Hepatocyte (in vitro differentiated cells): ENCODE results near the gene HERC4. TPM values are rescaled to one million over a fixed set of nuclear protein-coding genes. Genes with fewer than 3 reads are reported as not detected.

Experiments
- DNase-seq: peaks from one replicate; pipeline ENCODE4 v3.0.0-alpha.2; 2016; ENCODE audit warnings: low spot score
- H2AFZ ChIP-seq: fragments of 200-600 bp; sonication (generic); 2 replicates; pipeline ENCODE4 v1.6.0; 2016; ENCODE audit warnings: antibody characterized with exemption, mild to moderate bottlenecking
- H3K27ac ChIP-seq: fragments of 200-600 bp; sonication (generic); 2 replicates; pipeline ENCODE4 v1.5.1; 2016; ENCODE audit warnings: mild to moderate bottlenecking
- H3K27me3 ChIP-seq: fragments of 200-600 bp; sonication (generic); 2 replicates; pipeline ENCODE4 v1.6.1; 2016
- H3K36me3 ChIP-seq: fragments of 200-600 bp; sonication (generic); replicated peaks from 2 replicates; pipeline ENCODE4 v1.5.1; 2016; ENCODE audit warnings: low read depth; ENCODE audit not compliant: insufficient read depth
- H3K4me1 ChIP-seq: fragments of 200-600 bp; sonication (generic); 2 replicates; pipeline ENCODE4 v1.5.1; 2016; ENCODE audit warnings: mild to moderate bottlenecking, moderate library complexity; ENCODE audit not compliant: insufficient read depth
- H3K4me2 ChIP-seq: fragments of 200-600 bp; sonication (generic); 2 replicates; pipeline ENCODE4 v1.6.0; 2016
- H3K4me3 ChIP-seq: fragments of 200-600 bp; sonication (generic); 2 replicates; pipeline ENCODE4 v1.5.1; 2016; ENCODE audit warnings: mild to moderate bottlenecking
- H3K79me2 ChIP-seq: fragments of 200-600 bp; sonication (generic); 2 replicates; pipeline ENCODE4 v1.6.0; 2017; ENCODE audit warnings: mild to moderate bottlenecking
- H3K9me2 ChIP-seq: fragments of 200-600 bp; sonication (generic); replicated peaks from 2 replicates; pipeline ENCODE4 v1.6.0; 2017; ENCODE audit warnings: mild to moderate bottlenecking; ENCODE audit not compliant: insufficient read depth
- H3K9me3 ChIP-seq: fragments of 200-600 bp; sonication (generic); 2 replicates; pipeline ENCODE4 v1.5.1; 2016; ENCODE audit warnings: low read depth, mild to moderate bottlenecking
- H4K20me1 ChIP-seq: fragments of 200-600 bp; sonication (generic); 2 replicates; pipeline ENCODE4 v1.6.0; 2016; ENCODE audit warnings: mild to moderate bottlenecking; ENCODE audit not compliant: insufficient read depth, poor library complexity, severe bottlenecking
- EZH2 ChIP-seq: fragments of 200-600 bp; sonication (generic); IDR thresholded peaks from 2 replicates; pipeline ENCODE4 v1.6.1; 2016; ENCODE audit warnings: antibody characterized with exemption, mild to moderate bottlenecking, borderline replicate concordance
- EZH2phosphoT487 ChIP-seq: fragments of 200-600 bp; sonication (generic); IDR thresholded peaks from one replicate; pipeline ENCODE4 v1.6.1; 2018; ENCODE audit warnings: antibody characterized with exemption, mild to moderate bottlenecking, low read depth, moderate library complexity; ENCODE audit not compliant: unreplicated experiment, severe bottlenecking
- WGBS: methylation state at CpG from one replicate; pipeline ENCODE4 v1.1.6; 2016; ENCODE audit warnings: low lambda C conversion rate; ENCODE audit errors: missing lambda C conversion rate; 5-methylcytosine and 5-hydroxymethylcytosine counted together
- polyA plus RNA-seq: library from polyadenylated mRNA; unstranded; fragments of >200 nt; fragmentation: Nextera tagmentation; extraction: Ambion mirVana; gene quantifications from 2 replicates; pipeline ENCODE4 v1.2.1, GENCODE V29; 2016
- total RNA-seq: library from RNA; depleted of rRNA; stranded (reverse); fragments of >200 nt; gene quantifications from 2 replicates; pipeline ENCODE4 v1.2.3, GENCODE V29; 2014
- TF ChIP-seq, protein P1 (sequence below): fragments of 200-600 bp; sonication (generic); IDR thresholded peaks from 2 replicates; pipeline ENCODE4 v1.5.1; 2016; ENCODE audit warnings: antibody characterized with exemption, mild to moderate bottlenecking; ENCODE audit not compliant: poor library complexity

The HERC4 gene
- total and polyA plus RNA-seq, 2 experiments from 2014 or later = 23.3 to 54.0 TPM

DNA sequence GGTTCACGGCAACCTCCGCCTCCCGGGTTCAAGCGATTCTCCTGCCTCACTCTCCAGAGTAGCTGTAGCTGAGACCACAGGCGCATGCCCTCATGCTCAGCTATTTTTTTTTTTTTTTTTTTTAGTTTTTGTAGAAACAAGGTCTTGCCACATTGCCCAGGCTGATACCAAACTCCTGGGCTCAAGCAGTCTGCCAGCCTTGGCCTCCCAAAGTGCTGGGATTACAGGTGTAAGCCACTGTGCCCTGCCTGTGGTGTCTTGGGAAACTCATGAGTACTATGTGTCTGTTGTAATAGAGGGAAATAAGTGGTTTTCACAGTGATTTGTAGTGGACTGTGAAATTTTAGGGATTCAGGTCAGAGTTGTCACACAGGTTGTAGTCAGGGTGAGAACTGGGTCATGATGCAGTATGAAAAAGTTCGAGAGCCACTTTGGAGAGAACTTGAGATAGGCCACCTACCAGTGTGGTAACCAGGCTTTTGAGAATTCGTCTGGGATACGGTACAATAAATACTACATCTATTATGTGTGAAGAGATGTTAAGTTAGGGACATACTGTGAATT, 160.2 kb downstream of the HERC4 start:
- Histone ChIP-seq H4K20me1 (no peaks in the 10 kb centered on the region), H3K27me3 (no peaks in the 10 kb centered on the region), H3K27ac (no peak overlapping the region), H3K36me3 (no peaks in the 10 kb centered on the region), H2AFZ (no peak overlapping the region), H3K4me2 (no peak overlapping the region), H3K4me1 (no peaks in the 10 kb centered on the region), H3K9me2 (no peaks in the 10 kb centered on the region), H3K9me3 (no peaks in the 10 kb centered on the region), H3K4me3 (no peak overlapping the region), H3K79me2 (no peaks in the 10 kb centered on the region)
- TF ChIP-seq EZH2phosphoT487 (no peak), EZH2 (no peak)
- TF ChIP-seq, protein P1, sequence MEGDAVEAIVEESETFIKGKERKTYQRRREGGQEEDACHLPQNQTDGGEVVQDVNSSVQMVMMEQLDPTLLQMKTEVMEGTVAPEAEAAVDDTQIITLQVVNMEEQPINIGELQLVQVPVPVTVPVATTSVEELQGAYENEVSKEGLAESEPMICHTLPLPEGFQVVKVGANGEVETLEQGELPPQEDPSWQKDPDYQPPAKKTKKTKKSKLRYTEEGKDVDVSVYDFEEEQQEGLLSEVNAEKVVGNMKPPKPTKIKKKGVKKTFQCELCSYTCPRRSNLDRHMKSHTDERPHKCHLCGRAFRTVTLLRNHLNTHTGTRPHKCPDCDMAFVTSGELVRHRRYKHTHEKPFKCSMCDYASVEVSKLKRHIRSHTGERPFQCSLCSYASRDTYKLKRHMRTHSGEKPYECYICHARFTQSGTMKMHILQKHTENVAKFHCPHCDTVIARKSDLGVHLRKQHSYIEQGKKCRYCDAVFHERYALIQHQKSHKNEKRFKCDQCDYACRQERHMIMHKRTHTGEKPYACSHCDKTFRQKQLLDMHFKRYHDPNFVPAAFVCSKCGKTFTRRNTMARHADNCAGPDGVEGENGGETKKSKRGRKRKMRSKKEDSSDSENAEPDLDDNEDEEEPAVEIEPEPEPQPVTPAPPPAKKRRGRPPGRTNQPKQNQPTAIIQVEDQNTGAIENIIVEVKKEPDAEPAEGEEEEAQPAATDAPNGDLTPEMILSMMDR = no peak
- 94% methylated on average over 8 of the region's 8 CpGs for WGBS
- no peak for DNase-seq

- H3K27ac ChIP-seq = no peak overlapping the region
- no peaks in the 10 kb centered on the region for H3K9me2 ChIP-seq
- H3K36me3 ChIP-seq = no peaks in the 10 kb centered on the region
- no peak for DNase-seq
- no peaks in the 10 kb centered on the region for H3K9me3 ChIP-seq
- H3K4me3 ChIP-seq = no peak overlapping the region
- H3K4me2 ChIP-seq = no peak overlapping the region
- no peaks in the 10 kb centered on the region for H3K27me3 ChIP-seq
- no peaks in the 10 kb centered on the region for H3K79me2 ChIP-seq
- TF ChIP-seq EZH2 (no peak), EZH2phosphoT487 (no peak)
- TF ChIP-seq, protein P1 = no peak
- H3K4me1 ChIP-seq = no peaks in the 10 kb centered on the region
- no peaks in the 10 kb centered on the region for H4K20me1 ChIP-seq
- 100% methylated on average over 2 of the region's 2 CpGs for WGBS
- H2AFZ ChIP-seq = no peak overlapping the region
Observed at GRCh38 chr10:67912331-67912946, 162.6 kb downstream of the HERC4 start.

DNA sequence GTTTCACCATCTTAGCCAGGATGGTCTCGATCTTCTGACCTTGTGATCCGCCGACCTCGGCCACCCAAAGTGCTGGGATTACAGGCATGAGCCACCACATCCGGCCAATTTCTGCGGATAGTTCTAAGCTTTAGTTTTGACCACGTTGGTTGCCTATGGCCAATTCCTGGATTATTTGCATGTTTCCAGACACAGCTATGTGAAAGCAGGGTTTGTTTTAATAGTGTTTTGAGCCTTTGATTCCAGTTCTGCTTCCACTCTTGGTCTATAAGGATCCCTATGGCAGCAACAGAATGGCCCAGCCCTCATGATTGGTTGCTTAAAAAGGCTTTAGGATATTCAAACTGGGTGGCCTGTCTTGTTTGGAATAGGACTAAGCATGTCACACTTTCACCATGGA, 171.5 kb downstream of the HERC4 start:
- no peaks in the 10 kb centered on the region for H3K9me2 ChIP-seq
- H3K4me1 ChIP-seq = no peaks in the 10 kb centered on the region
- no peaks in the 10 kb centered on the region for H3K9me3 ChIP-seq
- H2AFZ ChIP-seq = no peak overlapping the region
- no peaks in the 10 kb centered on the region for H3K36me3 ChIP-seq
- H4K20me1 ChIP-seq = peaks cover 8% of the 10 kb centered on the region
- H3K27ac ChIP-seq = no peak overlapping the region
- DNase-seq = no peak
- no peaks in the 10 kb centered on the region for H3K27me3 ChIP-seq
- TF ChIP-seq EZH2 (no peak), EZH2phosphoT487 (no peak)
- TF ChIP-seq, protein P1 = no peak
- no peak overlapping the region for H3K4me3 ChIP-seq
- peaks cover 65% of the 10 kb centered on the region for H3K79me2 ChIP-seq
- no peak overlapping the region for H3K4me2 ChIP-seq
- 94% methylated on average over 7 of the region's 7 CpGs for WGBS

- no peaks in the 10 kb centered on the region for H3K9me3 ChIP-seq
- no peak overlapping the region for H3K4me2 ChIP-seq
- WGBS = 89% methylated on average over 14 of the region's 14 CpGs
Observed at GRCh38 chr10:67893637-67894036, 181.4 kb downstream of the HERC4 start.

More at GRCh38 chr10:67893637-67894036, 181.4 kb downstream of the HERC4 start:
- Histone ChIP-seq H3K9me2 (no peaks in the 10 kb centered on the region), H3K79me2 (peaks cover 89% of the 10 kb centered on the region), H2AFZ (no peak overlapping the region), H3K4me1 (no peaks in the 10 kb centered on the region), H3K27ac (no peak overlapping the region), H3K36me3 (no peaks in the 10 kb centered on the region), H3K27me3 (no peaks in the 10 kb centered on the region), H4K20me1 (peaks cover 6% of the 10 kb centered on the region), H3K4me3 (no peak overlapping the region)
- TF ChIP-seq, protein P1 = no peak
- TF ChIP-seq EZH2phosphoT487 (no peak), EZH2 (no peak)
- no peak for DNase-seq
